ENCODE data around the gene IGF1R.

DNA sequence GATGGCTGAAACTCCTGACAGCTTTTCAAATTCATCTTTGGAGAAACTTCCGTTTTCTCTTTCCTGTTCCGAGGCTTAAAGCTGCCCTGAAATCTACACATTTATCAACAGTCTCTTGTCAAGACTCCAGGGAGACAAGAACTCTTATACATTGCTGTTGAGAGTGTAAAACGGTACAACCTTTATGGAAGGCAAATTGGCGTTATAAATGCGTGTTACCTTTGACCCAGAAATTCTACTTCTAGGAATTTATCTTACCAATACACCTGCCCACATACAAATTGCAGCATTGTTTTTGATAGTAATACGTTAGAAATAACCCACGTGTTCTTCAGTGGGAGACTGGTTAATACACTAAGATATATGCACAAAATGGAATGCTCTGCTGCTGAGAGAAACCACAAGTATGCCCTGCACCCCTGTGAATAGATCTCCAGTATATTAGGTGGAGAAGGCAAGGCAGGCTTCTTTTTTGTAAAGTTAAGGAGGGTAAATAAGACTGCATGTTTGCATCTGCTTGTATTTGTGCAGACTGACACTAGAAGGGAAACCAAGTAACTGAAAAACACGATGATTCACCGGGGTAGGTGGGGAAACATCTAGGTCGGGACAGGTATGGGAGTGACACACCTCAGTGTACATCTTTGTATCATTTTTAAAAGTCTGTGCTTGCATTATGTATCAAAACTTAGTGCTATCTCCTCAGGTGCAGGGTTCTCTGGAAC, 97.5 kb downstream of the IGF1R start:
- no peak for TF ChIP-seq POLR2AphosphoS5 (IDR thresholded peaks at IDR 0.05; ENCODE audit: insufficient read depth, low read depth, low read length)
- TF ChIP-seq POLR2A (IDR thresholded peaks at IDR 0.05; ENCODE audit: low read depth, low read length), result no peak
- no peak for TF ChIP-seq CTCF (IDR thresholded peaks at IDR 0.05; ENCODE audit: extremely low read depth in 1 of 2, insufficient read depth in 1 of 2, low read depth in 1 of 2, low read length in 2 of 2)
- TF ChIP-seq EZH2 (IDR thresholded peaks at IDR 0.05; ENCODE audit: borderline replicate concordance, low read depth, low read length, severe bottlenecking), result no peak
- TF ChIP-seq, protein P1, sequence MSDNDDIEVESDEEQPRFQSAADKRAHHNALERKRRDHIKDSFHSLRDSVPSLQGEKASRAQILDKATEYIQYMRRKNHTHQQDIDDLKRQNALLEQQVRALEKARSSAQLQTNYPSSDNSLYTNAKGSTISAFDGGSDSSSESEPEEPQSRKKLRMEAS (IDR thresholded peaks at IDR 0.05; ENCODE audit: insufficient read depth, insufficient read length), result no peak
- no peak for TF ChIP-seq JUN (IDR thresholded peaks at IDR 0.05; ENCODE audit: borderline replicate concordance, insufficient read depth, insufficient read length, low read depth)
- TF ChIP-seq MYC (IDR thresholded peaks at IDR 0.05; ENCODE audit: low read depth, low read length), result no peak
- TF ChIP-seq FOS (IDR thresholded peaks at IDR 0.05; ENCODE audit: borderline replicate concordance, insufficient read depth, low read length), result no peak
